IPS DF 6.9 (cell line): Measurements from ENCODE around the gene CORO2B.

Experiments used
- DNase-seq: peaks from one replicate; pipeline ENCODE4 v3.0.0-alpha.2; 2013; ENCODE audit warnings: low read depth, low spot score
- H3K27ac ChIP-seq: one replicate; pipeline ENCODE4 v1.5.1; 2013; ENCODE audit warnings: low read length, control low read depth
- H3K27me3 ChIP-seq: 2 replicates; pipeline ENCODE4 v1.6.1; 2013; ENCODE audit warnings: mild to moderate bottlenecking, low read length; ENCODE audit not compliant: control insufficient read depth, insufficient read depth
- H3K36me3 ChIP-seq: 2 replicates; pipeline ENCODE4 v1.6.1; 2013; ENCODE audit warnings: low read length; ENCODE audit not compliant: control insufficient read depth, insufficient read depth
- H3K4me1 ChIP-seq: 2 replicates; pipeline ENCODE4 v1.6.1; 2013; ENCODE audit warnings: low read length; ENCODE audit not compliant: control insufficient read depth, insufficient read depth
- H3K4me3 ChIP-seq: 2 replicates; pipeline ENCODE4 v1.5.1; 2013; ENCODE audit warnings: mild to moderate bottlenecking, low read length
- H3K9me3 ChIP-seq: 2 replicates; pipeline ENCODE4 v1.6.1; 2013; ENCODE audit warnings: low read length, inconsistent platforms; ENCODE audit not compliant: control insufficient read depth, insufficient read depth
- WGBS: extraction: QIAGEN DNeasy Blood & Tissue Kit; methylation state at CpG from one replicate; pipeline ENCODE4 v1.1.7; 2013; ENCODE audit warnings: mixed read lengths, missing lambda C conversion rate; ENCODE audit not compliant: insufficient read length, insufficient coverage; 5-methylcytosine and 5-hydroxymethylcytosine counted together

Gene CORO2B

GRCh38 chr15:68574629-68575028, 4.2 kb upstream of the CORO2B start:
- no peak overlapping the region for H3K27ac ChIP-seq
- no peaks in the 10 kb centered on the region for H3K9me3 ChIP-seq
- no peak overlapping the region for H3K4me3 ChIP-seq
- H3K36me3 ChIP-seq = no peaks in the 10 kb centered on the region
- peaks cover 12% of the 10 kb centered on the region for H3K4me1 ChIP-seq
- WGBS = no CpG with 5 or more reads among the region's 6 CpGs
- H3K27me3 ChIP-seq = peaks cover 2% of the 10 kb centered on the region; the same call in 1 of the 2 replicates
- DNase-seq = no peak

GRCh38 chr15:68576235-68576892, 2.4 kb upstream of the CORO2B start:
- WGBS = no CpG with 5 or more reads among the region's 5 CpGs
- no peak overlapping the region for H3K27ac ChIP-seq
- no peaks in the 10 kb centered on the region for H3K36me3 ChIP-seq
- no peaks in the 10 kb centered on the region for H3K9me3 ChIP-seq
- H3K27me3 ChIP-seq = peaks cover 2% of the 10 kb centered on the region; the same call in 1 of the 2 replicates
- DNase-seq = no peak
- no peak overlapping the region for H3K4me3 ChIP-seq
- H3K4me1 ChIP-seq = peaks cover 13% of the 10 kb centered on the region

GRCh38 chr15:68578175-68578979, 416 bp upstream of the CORO2B start:
- DNase-seq = no peak
- Histone ChIP-seq H3K9me3 (no peaks in the 10 kb centered on the region), H3K36me3 (no peaks in the 10 kb centered on the region), H3K27ac (no peak overlapping the region), H3K4me1 (peaks cover 6% of the 10 kb centered on the region), H3K27me3 (peaks cover 2% of the 10 kb centered on the region; the same call in 1 of the 2 replicates), H3K4me3 (peak overlapping the region; percentile 67; the same call in 1 of the 2 replicates)
- no CpG with 5 or more reads among the region's 79 CpGs for WGBS

- Histone ChIP-seq H3K27ac (no peak overlapping the region), H3K4me3 (no peak overlapping the region), H3K27me3 (peaks cover 2% of the 10 kb centered on the region; the same call in 1 of the 2 replicates), H3K9me3 (no peaks in the 10 kb centered on the region), H3K36me3 (no peaks in the 10 kb centered on the region), H3K4me1 (peaks cover 5% of the 10 kb centered on the region; the same call in 1 of the 2 replicates)
- DNase-seq = no peak
- no CpG with 5 or more reads among the region's 11 CpGs for WGBS
These were observed 1.5 kb downstream of the CORO2B start for GRCh38 chr15:68580026-68580882.

- H3K27me3 ChIP-seq = peaks cover 2% of the 10 kb centered on the region; the same call in 1 of the 2 replicates
- no peaks in the 10 kb centered on the region for H3K36me3 ChIP-seq
- H3K9me3 ChIP-seq = no peaks in the 10 kb centered on the region
- no peak overlapping the region for H3K27ac ChIP-seq
- no CpG with 5 or more reads among the region's 1 CpG for WGBS
- no peak overlapping the region for H3K4me3 ChIP-seq
- peaks cover 5% of the 10 kb centered on the region; the same call in 1 of the 2 replicates for H3K4me1 ChIP-seq
- no peak for DNase-seq
These were observed 2.0 kb downstream of the CORO2B start for GRCh38 chr15:68580883-68581155.

- H3K36me3 ChIP-seq = no peaks in the 10 kb centered on the region
- H3K4me3 ChIP-seq = no peak overlapping the region
- DNase-seq = no peak
- no CpG with 5 or more reads among the region's 5 CpGs for WGBS
- H3K9me3 ChIP-seq = no peaks in the 10 kb centered on the region
- H3K4me1 ChIP-seq = peaks cover 5% of the 10 kb centered on the region; the same call in 1 of the 2 replicates
- H3K27me3 ChIP-seq = peaks cover 2% of the 10 kb centered on the region; the same call in 1 of the 2 replicates
- H3K27ac ChIP-seq = no peak overlapping the region
These were observed 2.9 kb downstream of the CORO2B start for GRCh38 chr15:68581725-68582124.

GRCh38 chr15:68582236-68582635, 3.4 kb downstream of the CORO2B start:
- Histone ChIP-seq H3K4me3 (no peak overlapping the region), H3K9me3 (no peaks in the 10 kb centered on the region), H3K4me1 (peaks cover 5% of the 10 kb centered on the region; the same call in 1 of the 2 replicates), H3K36me3 (no peaks in the 10 kb centered on the region), H3K27me3 (peaks cover 2% of the 10 kb centered on the region; the same call in 1 of the 2 replicates), H3K27ac (no peak overlapping the region)
- no peak for DNase-seq
- no CpG with 5 or more reads among the region's 4 CpGs for WGBS

- no CpG with 5 or more reads among the region's 3 CpGs for WGBS
- Histone ChIP-seq H3K27me3 (peaks cover 2% of the 10 kb centered on the region; the same call in 1 of the 2 replicates), H3K27ac (no peak overlapping the region), H3K4me3 (no peak overlapping the region), H3K36me3 (no peaks in the 10 kb centered on the region), H3K9me3 (no peaks in the 10 kb centered on the region), H3K4me1 (peaks cover 5% of the 10 kb centered on the region; the same call in 1 of the 2 replicates)
- DNase-seq = no peak
These were observed 4.1 kb downstream of the CORO2B start for GRCh38 chr15:68582864-68583263.

- H3K36me3 ChIP-seq = no peaks in the 10 kb centered on the region
- no peak overlapping the region for H3K4me3 ChIP-seq
- no peaks in the 10 kb centered on the region; the same call in 1 of the 2 replicates for H3K27me3 ChIP-seq
- no CpG with 5 or more reads among the region's 7 CpGs for WGBS
- no peak overlapping the region for H3K27ac ChIP-seq
- peaks cover 3% of the 10 kb centered on the region; the same call in 1 of the 2 replicates for H3K4me1 ChIP-seq
- no peak for DNase-seq
- H3K9me3 ChIP-seq = no peaks in the 10 kb centered on the region
These were observed 4.5 kb downstream of the CORO2B start for GRCh38 chr15:68583321-68583720.
